Karpas-422 (cell line): ENCODE results near the gene NOC2L. TPM values are rescaled to one million over a fixed set of nuclear protein-coding genes. Genes with fewer than 3 reads are reported as not detected.
A peak's percentile ranks its signal among the peaks of the same experiment; 100 is the strongest.

Source experiments
- DNase-seq: peaks from one replicate; pipeline ENCODE4 v3.0.0-alpha.2; 2015
- H2AFZ ChIP-seq: fragments of 200-600 bp; sonication (generic); 2 replicates; pipeline ENCODE4 v1.6.1; 2014; ENCODE audit warnings: antibody characterized with exemption, low read length, mixed read lengths
- H3K27ac ChIP-seq: fragments of 200-600 bp; sonication (generic); 2 replicates; pipeline ENCODE4 v1.5.1; 2014; ENCODE audit warnings: mild to moderate bottlenecking, low read length, moderate library complexity
- H3K27me3 ChIP-seq: fragments of 200-600 bp; sonication (generic); 2 replicates; pipeline ENCODE4 v1.6.1; 2014; ENCODE audit warnings: low read length, mixed read lengths
- H3K36me3 ChIP-seq: fragments of 200-600 bp; sonication (generic); 2 replicates; pipeline ENCODE4 v1.6.1; 2014; ENCODE audit warnings: low read length, mixed read lengths; ENCODE audit not compliant: insufficient read depth
- H3K4me1 ChIP-seq: fragments of 200-600 bp; sonication (generic); 2 replicates; pipeline ENCODE4 v1.6.1; 2014; ENCODE audit warnings: mild to moderate bottlenecking, low read length, mixed read lengths
- H3K4me2 ChIP-seq: fragments of 200-600 bp; sonication (generic); 2 replicates; pipeline ENCODE4 v1.6.1; 2014; ENCODE audit warnings: low read length, low read depth, mild to moderate bottlenecking; ENCODE audit not compliant: poor library complexity, severe bottlenecking
- H3K4me3 ChIP-seq: fragments of 200-600 bp; sonication (generic); 2 replicates; pipeline ENCODE4 v1.5.1; 2014; ENCODE audit warnings: mild to moderate bottlenecking, antibody characterized with exemption, low read length, mixed read lengths
- H3K79me2 ChIP-seq: fragments of 200-600 bp; sonication (generic); 2 replicates; pipeline ENCODE4 v1.6.1; 2014; ENCODE audit warnings: mild to moderate bottlenecking, low read length, mixed read lengths
- H3K9ac ChIP-seq: fragments of 200-600 bp; sonication (generic); 2 replicates; pipeline ENCODE4 v1.6.0; 2014; ENCODE audit warnings: low read length
- H3K9me2 ChIP-seq: fragments of 200-600 bp; sonication (generic), shearing (Covaris generic); replicated peaks from 2 replicates; pipeline ENCODE4 v1.6.0; 2014; ENCODE audit warnings: mild to moderate bottlenecking, low read length, moderate library complexity; ENCODE audit not compliant: insufficient read depth
- H3K9me3 ChIP-seq: fragments of 300-700, 200-600 bp; sonication (generic); 2 replicates; pipeline ENCODE4 v1.6.1; 2014; ENCODE audit warnings: low read length, mixed read lengths
- H4K20me1 ChIP-seq: fragments of 200-600 bp; sonication (generic); 2 replicates; pipeline ENCODE4 v1.6.1; 2014; ENCODE audit warnings: mild to moderate bottlenecking, antibody characterized with exemption, low read length, low read depth; ENCODE audit not compliant: insufficient read depth
- total RNA-seq: library from RNA; depleted of rRNA; stranded (reverse); fragments of >200 nt; shearing (Covaris generic); gene quantifications from 2 replicates; pipeline ENCODE4 v1.2.3, GENCODE V29; 2014; ENCODE audit warnings: low replicate concordance; rRNA removed

NOC2L gene
- 32.5 and 63.5 TPM in 2 replicates for total RNA-seq

- Histone ChIP-seq H4K20me1 (peaks cover 29% of the 10 kb centered on the region), H3K36me3 (no peaks in the 10 kb centered on the region), H3K27me3 (no peaks in the 10 kb centered on the region), H3K9me3 (no peaks in the 10 kb centered on the region), H3K4me3 (peak within 1 kb of the TSS; percentile 100), H3K9me2 (no peaks in the 10 kb centered on the region), H3K4me2 (peak within 1 kb of the TSS; percentile 86), H3K9ac (peak within 1 kb of the TSS; percentile 99), H3K79me2 (peaks cover 23% of the 10 kb centered on the region), H2AFZ (peak within 1 kb of the TSS; percentile 84), H3K27ac (no peak within 1 kb of the TSS; the same call in 1 of the 2 replicates), H3K4me1 (peaks cover 14% of the 10 kb centered on the region)
- peak; percentile 97 for DNase-seq
Observed at GRCh38 chr1:958823-959730, at the start of gene NOC2L. Gene NOC2L (minus strand): TSS chr1:959256. CDS start chr1:959240, 16 bp downstream.

GRCh38 chr1:1006305-1007159 is 47.5 kb upstream of the NOC2L start:
- no peak overlapping the region for H3K4me2 ChIP-seq
- H3K9me3 ChIP-seq = no peaks in the 10 kb centered on the region
- no peaks in the 10 kb centered on the region for H3K27me3 ChIP-seq
- H3K36me3 ChIP-seq = no peaks in the 10 kb centered on the region
- H3K27ac ChIP-seq = no peak overlapping the region
- no peaks in the 10 kb centered on the region for H3K4me1 ChIP-seq
- no peaks in the 10 kb centered on the region for H4K20me1 ChIP-seq
- DNase-seq = no peak
- H3K79me2 ChIP-seq = no peaks in the 10 kb centered on the region
- no peaks in the 10 kb centered on the region for H3K9me2 ChIP-seq
- no peak overlapping the region for H2AFZ ChIP-seq
- H3K9ac ChIP-seq = no peak overlapping the region
- H3K4me3 ChIP-seq = no peak overlapping the region

GRCh38 chr1:1005774-1006304 is 46.8 kb upstream of the NOC2L start:
- no peaks in the 10 kb centered on the region for H3K27me3 ChIP-seq

GRCh38 chr1:1004780-1005697 is 46.0 kb upstream of the NOC2L start:
- Histone ChIP-seq H3K4me3 (no peak overlapping the region), H3K4me2 (no peak overlapping the region), H3K36me3 (no peaks in the 10 kb centered on the region), H3K4me1 (no peaks in the 10 kb centered on the region), H2AFZ (no peak overlapping the region), H4K20me1 (no peaks in the 10 kb centered on the region), H3K9me3 (no peaks in the 10 kb centered on the region), H3K79me2 (no peaks in the 10 kb centered on the region), H3K27me3 (no peaks in the 10 kb centered on the region), H3K9ac (no peak overlapping the region), H3K9me2 (no peaks in the 10 kb centered on the region), H3K27ac (no peak overlapping the region)
- no peak for DNase-seq

More at GRCh38 chr1:1005774-1006304, 46.8 kb upstream of the NOC2L start:
- no peak overlapping the region for H2AFZ ChIP-seq
- H3K27ac ChIP-seq = no peak overlapping the region
- H3K79me2 ChIP-seq = no peaks in the 10 kb centered on the region
- DNase-seq = no peak
- no peaks in the 10 kb centered on the region for H3K9me2 ChIP-seq
- H3K36me3 ChIP-seq = no peaks in the 10 kb centered on the region
- H3K4me1 ChIP-seq = no peaks in the 10 kb centered on the region
- no peaks in the 10 kb centered on the region for H4K20me1 ChIP-seq
- no peak overlapping the region for H3K4me3 ChIP-seq
- no peak overlapping the region for H3K4me2 ChIP-seq
- no peaks in the 10 kb centered on the region for H3K9me3 ChIP-seq
- no peak overlapping the region for H3K9ac ChIP-seq

GRCh38 chr1:1004420-1004779 is 45.3 kb upstream of the NOC2L start:
- H2AFZ ChIP-seq = no peak overlapping the region
- no peak overlapping the region for H3K27ac ChIP-seq
- DNase-seq = no peak
- no peak overlapping the region for H3K4me3 ChIP-seq
- H3K9me3 ChIP-seq = no peaks in the 10 kb centered on the region
- no peaks in the 10 kb centered on the region for H3K9me2 ChIP-seq
- no peak overlapping the region for H3K4me2 ChIP-seq
- no peaks in the 10 kb centered on the region for H4K20me1 ChIP-seq
- H3K36me3 ChIP-seq = no peaks in the 10 kb centered on the region
- H3K27me3 ChIP-seq = no peaks in the 10 kb centered on the region
- H3K79me2 ChIP-seq = no peaks in the 10 kb centered on the region
- H3K9ac ChIP-seq = no peak overlapping the region
- no peaks in the 10 kb centered on the region for H3K4me1 ChIP-seq

GRCh38 chr1:1003618-1004419 is 44.8 kb upstream of the NOC2L start:
- no peaks in the 10 kb centered on the region for H3K9me2 ChIP-seq
- H3K27me3 ChIP-seq = no peaks in the 10 kb centered on the region
- H3K9ac ChIP-seq = no peak overlapping the region
- no peaks in the 10 kb centered on the region for H4K20me1 ChIP-seq
- H3K27ac ChIP-seq = no peak overlapping the region
- no peak overlapping the region for H2AFZ ChIP-seq
- no peak for DNase-seq
- H3K4me3 ChIP-seq = no peak overlapping the region
- no peaks in the 10 kb centered on the region for H3K9me3 ChIP-seq
- no peaks in the 10 kb centered on the region for H3K4me1 ChIP-seq
- H3K36me3 ChIP-seq = no peaks in the 10 kb centered on the region
- no peaks in the 10 kb centered on the region for H3K79me2 ChIP-seq
- no peak overlapping the region for H3K4me2 ChIP-seq

GRCh38 chr1:1001057-1001783 is 42.2 kb upstream of the NOC2L start:
- DNase-seq = no peak
- H3K9me2 ChIP-seq = no peaks in the 10 kb centered on the region
- no peaks in the 10 kb centered on the region for H3K27me3 ChIP-seq
- H3K27ac ChIP-seq = no peak overlapping the region
- H3K4me2 ChIP-seq = no peak overlapping the region
- H4K20me1 ChIP-seq = no peaks in the 10 kb centered on the region
- H3K79me2 ChIP-seq = no peaks in the 10 kb centered on the region
- no peak overlapping the region for H3K9ac ChIP-seq
- H3K4me3 ChIP-seq = no peak overlapping the region
- no peaks in the 10 kb centered on the region for H3K9me3 ChIP-seq
- H2AFZ ChIP-seq = no peak overlapping the region
- no peaks in the 10 kb centered on the region for H3K4me1 ChIP-seq
- no peaks in the 10 kb centered on the region for H3K36me3 ChIP-seq
